GM21390 (cell line): ENCODE data around the gene PLPPR4.

Experiments used
- ATAC-seq: cut with Tn5 transposase; IDR thresholded peaks from one replicate; pipeline ENCODE4 v1.9.1; 2021; ENCODE audit not compliant: unreplicated experiment

Gene PLPPR4

GRCh38 chr1:99334991-99335390 is 70.7 kb downstream of the PLPPR4 start:
- ATAC-seq = no peak

GRCh38 chr1:99347041-99347684 is 82.9 kb downstream of the PLPPR4 start:
- no peak for ATAC-seq

GRCh38 chr1:99348397-99349132 is 84.3 kb downstream of the PLPPR4 start:
- ATAC-seq = no peak

DNA sequence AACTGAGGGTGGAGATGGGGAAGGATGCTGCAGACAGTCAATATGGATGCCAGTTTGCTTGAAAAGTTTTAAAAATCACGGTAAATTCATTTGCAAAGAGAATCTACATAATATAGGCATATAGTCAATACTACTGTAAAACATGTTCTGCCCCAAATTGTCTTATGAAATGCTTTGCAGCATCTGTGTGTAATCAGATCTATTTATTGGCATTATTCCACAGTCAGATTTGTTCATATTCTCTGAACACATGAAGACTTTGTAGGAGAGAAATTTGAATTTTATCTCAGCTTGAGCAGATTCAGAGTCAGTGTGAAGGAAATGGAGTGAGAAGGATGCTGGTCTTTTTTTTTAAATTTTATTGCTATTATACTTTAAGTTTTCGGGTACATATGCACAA is 88.5 kb downstream of the PLPPR4 start:
- no peak for ATAC-seq

DNA sequence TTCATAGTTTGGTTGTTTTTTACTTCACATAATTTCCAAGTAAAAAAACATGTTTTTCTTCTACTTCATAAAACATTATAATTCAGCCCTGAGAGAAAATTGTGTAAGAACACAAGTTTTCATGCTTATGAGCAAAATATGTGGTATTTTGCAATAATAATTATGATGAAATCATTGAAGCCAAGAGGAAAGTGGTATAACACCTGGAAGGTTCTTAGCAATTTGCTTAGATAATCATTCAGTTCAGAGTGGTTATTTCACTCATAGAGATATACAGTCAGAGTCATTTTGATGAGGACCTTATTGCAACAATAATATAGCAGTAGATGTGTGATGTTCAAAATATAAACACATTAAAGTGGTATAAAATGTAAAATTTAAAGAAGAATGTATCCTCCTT is 94.5 kb downstream of the PLPPR4 start:
- no peak for ATAC-seq
